GM21515 (cell line): ENCODE data around the gene USH2A.

Experiments used
- ATAC-seq: cut with Tn5 transposase; IDR thresholded peaks from one replicate; pipeline ENCODE4 v1.9.1; 2021; ENCODE audit not compliant: unreplicated experiment

Gene USH2A

DNA sequence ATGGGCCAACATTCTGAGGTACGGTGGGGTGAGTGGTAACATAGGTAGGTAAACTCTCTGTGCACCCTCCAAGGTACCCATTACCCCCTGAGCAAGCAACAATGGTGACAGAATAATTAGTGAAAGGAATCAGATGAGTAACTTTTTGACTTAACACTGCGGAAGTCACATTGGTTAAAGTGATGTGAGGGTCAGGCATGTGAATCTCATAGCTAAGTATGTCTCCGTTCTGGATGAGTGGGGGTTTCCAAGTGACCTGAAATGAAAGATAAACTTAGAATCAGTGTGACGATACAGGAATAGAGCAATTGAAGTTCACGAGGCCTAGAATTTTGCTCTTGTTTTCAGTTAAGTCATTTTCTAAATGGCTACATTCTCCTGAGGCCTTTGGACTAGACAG lies 544.4 kb downstream of the USH2A start:
- ATAC-seq, result no peak

DNA sequence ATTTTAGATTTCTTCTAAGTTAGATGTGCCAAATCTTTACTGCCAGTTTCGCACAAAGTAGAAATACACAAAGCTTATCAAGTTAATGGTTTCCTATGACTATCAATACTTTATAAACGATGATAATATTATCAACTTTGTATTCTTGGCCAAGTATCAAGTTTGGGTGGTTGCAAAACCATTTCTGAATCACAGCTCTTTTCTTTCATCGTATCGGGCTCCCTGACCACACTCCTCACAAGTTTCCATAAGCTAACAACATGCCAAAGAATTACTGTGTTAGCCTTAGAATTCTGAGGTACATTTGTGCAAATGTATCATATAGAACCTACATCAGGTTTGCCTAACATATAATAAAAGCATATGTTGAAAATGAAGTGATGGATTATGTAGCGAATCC lies 545.1 kb downstream of the USH2A start:
- no peak for ATAC-seq

DNA sequence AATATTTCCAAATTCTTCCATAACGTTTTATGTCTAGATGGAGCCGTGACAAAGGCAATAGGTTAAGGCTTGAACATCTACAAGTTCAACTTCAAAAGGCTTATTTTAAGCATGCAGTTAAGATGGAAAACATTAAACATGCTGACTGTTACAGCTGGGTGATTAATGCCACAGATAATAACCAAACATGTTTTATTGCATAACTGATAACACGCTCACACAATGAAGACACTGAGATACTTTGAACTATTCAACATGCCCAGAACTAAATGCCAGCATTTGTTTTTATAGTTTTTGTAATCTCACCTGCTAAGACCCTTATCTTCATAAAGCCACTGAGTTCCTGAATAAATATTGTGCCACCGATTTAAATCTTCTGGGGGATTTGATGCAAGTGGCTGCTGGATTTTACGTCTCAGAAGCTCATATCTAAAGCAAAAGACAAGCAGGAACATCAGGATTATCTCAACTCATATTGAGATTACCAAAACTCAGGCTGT lies 545.7 kb downstream of the USH2A start:
- ATAC-seq, result no peak

DNA sequence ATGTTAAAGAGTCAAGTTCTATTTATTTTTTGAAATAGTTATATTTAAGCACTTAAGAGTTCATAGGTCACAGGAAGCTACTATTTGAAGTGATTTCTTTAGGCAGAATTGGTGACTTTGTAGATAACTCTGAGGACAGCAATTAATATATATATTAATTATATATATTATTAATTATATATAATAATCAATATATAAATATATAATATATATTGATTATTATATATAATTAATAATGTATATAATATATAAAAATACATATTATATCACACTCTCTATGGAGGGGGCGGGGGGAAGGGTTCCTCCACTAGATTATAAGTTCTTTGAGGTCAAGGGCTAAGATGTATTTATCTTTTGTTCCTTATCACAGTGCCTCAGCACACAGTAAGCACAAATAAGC lies 547.5 kb downstream of the USH2A start:
- ATAC-seq, result no peak

DNA sequence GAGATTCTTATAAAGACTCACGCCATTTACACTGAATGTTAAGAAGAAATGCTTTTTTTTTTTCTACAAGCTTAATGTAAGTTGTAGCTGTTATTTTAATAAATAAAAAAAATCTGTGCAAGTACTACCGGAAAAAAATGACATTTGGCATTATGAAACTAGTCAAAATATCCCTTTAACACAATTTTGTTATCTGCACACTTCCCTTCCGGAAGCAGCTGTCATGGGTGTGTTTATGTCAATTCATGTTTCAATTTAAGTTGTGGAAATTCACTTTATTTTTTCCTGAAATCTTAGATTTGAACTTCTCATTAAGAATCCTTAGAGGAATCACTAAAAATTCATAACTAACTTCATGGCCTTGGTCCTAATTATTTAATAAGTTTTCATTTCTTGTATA lies 548.0 kb downstream of the USH2A start:
- no peak for ATAC-seq

DNA sequence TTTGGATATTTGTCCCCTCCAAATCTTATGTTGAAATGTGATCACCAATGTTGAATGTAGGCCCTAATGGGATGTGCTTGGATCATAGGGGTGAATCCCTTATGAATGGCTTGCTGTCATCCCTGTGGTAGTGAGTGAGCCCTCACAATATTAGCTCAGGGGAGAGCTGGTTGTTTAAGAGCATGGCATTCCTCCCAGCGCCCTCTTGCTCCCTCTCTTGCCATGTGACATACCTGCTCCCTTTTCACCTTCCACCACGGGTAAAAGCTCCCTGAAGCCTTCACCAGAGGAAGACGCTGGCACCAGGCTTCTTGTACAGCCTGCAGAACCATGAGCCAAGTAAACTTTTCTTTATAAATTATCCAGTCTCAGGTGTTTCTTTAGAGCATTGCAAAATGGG lies 550.6 kb downstream of the USH2A start:
- no peak for ATAC-seq

DNA sequence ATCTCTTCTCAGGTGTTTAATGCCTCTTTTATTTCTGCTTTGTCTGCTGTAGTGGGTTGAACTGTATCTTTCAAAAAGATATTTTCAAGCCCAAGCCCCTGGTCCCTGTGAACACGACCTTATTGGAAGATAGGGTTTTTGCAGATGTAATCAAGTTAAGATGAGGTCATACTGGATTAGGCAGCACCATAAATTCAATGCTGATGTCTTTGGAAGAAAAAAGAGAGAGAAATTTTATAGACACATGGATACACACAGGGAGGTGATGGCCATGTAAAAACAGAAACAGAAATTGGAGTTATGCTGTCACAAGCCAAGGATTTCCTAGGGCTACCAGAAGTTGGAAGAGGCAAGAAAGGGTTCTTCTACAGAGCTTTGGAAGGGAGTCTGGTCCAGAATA lies 554.7 kb downstream of the USH2A start:
- no peak for ATAC-seq

DNA sequence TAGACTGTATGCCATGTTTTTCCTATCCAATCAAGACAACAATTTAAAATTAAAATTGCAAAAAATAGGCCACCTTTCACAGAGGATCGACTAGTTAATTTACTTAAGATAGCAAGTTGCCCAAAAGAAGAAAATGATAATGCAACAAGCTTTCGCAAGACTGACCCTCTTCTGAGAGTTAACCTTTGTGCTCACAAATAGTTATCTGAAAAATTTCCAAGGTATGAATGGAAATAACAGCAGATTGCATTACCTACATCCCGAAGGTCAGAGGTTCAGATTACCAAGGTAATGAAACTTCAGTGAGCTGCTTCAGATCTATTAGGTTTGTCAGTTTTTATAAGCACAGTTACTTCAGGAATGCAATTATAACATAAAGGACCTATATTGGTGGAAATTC lies 558.2 kb downstream of the USH2A start:
- ATAC-seq, result no peak

DNA sequence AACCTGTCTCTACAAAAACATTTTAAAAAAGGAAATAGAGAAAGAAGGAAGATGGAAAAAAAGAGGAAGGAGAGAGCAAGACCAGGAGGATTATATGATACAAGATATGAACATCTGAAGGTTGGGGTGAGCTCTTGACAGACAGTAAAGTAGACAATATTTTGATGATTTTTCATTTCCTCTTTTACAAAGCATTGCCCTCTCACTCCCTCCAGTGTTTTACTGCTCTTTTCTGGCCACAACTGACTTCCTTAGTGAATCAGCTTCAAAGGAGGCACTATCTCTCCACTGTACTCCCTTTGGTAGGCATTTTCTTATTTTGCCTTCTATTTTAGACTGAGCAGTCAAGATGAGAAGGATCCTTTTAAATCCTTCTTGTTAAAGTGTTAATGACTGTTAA lies 559.5 kb downstream of the USH2A start:
- no peak for ATAC-seq

DNA sequence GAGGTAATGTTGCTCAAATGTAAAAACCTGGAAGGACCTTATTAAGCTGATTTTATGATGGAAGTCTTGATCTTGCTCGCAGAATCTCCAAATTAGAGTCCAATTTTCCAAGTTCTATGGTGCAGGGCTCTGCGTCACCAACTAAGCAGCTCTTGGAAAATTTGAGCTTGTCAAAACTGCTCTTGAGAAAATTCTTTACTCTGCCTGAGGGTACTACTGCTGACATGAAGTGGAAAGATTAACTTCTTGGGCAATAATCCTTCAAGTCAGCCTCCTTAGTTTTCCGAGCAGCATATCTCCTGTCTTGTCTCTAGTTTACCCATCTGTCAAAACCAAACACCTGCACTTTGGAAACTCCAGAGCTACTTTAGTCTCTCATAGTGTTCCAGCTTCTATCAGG lies 562.4 kb downstream of the USH2A start:
- no peak for ATAC-seq

DNA sequence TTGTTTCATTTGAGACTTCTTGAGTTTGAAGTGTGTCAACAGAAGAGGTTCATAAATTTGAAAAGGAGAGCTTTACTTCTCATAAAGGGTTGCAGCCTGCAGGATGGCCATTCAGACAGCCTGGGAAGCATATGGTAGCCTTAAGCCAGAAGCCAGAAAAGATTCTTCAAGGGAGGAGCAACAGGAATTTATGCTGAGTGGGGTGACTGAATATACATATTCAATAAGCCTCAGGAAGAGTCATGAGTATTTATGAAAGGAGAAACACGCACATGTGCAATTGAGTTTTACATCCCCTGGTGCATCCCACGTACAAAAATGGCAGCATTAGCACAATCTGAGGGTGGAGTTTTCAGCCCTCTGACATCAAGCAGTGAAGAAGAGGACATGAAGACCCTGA lies 565.9 kb downstream of the USH2A start:
- ATAC-seq, result no peak

DNA sequence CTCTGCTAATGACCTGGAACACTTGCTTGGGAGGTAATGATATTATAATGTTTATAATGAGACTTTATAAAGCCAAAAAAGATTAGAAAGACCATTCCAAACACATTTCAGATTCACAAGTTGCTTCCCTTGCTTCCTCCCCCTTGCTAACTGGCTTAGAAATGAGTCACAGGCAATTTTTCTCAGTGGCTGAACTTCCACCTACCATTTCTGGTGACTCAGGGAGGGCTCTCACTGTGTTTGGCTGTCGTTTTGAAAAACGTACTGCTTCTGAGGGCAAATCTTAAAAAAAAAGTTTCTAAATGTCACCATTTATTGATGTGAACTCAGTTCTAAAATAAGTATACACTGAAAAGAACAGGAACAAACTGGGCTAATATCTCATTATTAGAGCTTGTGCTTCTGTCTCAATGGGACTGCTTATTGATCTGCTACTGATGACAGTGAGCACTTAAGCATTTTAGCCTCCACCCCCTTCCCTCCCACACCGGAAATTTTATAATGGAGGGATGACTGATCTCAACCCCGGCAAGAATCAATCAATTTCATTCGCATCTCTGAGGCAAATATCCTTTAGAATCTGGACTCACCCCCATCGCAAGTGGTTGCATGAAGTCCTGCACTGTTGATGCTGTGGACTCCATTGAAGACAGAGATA lies 577.9 kb downstream of the USH2A start:
- no peak for ATAC-seq

DNA sequence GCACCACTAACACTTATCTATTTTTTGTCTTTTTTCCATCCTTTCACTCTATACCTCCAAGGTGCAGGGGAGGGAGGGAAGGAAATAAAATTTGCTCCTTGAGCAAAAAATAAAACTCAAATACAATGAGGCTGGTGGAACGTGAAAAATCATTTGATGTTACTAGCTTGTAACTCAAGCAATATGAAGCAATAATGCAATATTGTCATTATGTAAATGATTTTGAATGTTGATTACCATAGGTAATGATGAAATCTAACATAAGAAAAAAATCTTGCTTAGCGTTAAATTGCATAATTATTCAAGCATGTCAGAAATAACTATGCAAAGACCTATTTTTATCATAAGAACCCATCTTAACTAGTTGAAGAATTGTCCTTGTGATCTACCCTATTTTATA lies 578.5 kb downstream of the USH2A start:
- no peak for ATAC-seq

DNA sequence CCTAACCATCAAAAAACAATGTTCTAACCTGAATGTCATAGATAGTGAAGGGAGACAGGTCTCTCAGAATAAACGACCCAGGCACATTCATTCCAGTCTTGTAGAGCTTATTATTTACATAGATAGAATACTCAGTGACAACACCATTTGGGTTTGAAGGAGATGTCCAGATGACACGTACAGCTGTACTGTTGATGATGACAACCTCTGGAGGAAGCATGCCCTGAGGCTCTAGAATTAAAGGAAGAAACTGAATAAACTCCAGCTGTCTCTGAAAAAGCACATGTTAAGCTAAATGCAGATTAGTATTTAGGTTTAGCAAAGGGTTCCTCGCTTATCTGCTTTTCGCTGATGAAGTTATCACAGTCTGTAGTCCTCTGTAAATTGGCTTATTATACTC lies 579.0 kb downstream of the USH2A start:
- ATAC-seq, result no peak

DNA sequence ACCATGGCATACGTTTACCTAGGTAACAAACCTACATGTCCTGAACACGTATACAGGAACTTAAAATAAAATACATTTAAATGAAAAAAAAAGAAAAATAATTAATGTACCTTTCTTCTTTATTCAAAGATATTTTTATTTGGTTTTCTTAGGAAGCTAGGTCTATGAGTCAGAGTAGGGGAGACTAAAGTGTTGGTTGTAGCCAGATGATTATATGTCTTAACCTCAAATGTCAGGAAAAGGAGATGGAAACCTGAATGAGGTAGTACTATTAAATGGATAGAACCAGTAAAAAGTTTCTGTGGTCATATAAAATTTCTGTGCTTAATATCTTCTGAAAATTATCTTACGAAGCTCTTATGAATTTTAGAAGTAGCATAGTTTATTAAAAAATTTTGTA lies 580.3 kb downstream of the USH2A start:
- no peak for ATAC-seq

DNA sequence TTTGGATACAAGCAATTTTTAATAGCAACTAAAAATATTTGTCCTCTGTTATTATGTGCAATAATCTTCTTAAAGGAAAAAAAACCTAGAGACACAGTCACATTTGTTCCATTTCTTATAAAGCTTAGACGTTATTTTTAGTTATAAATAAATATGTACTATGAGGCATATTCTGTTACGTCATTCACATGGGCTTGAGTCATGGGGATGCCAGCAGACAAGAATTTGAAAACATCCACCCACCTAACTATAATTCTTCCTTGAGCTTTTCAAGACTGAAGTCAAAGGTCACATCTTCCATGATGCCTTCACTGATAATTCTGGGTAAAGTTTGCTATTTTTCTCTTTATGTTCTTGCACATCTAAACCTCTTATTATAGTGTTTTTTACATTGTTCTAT lies 587.3 kb downstream of the USH2A start:
- no peak for ATAC-seq

DNA sequence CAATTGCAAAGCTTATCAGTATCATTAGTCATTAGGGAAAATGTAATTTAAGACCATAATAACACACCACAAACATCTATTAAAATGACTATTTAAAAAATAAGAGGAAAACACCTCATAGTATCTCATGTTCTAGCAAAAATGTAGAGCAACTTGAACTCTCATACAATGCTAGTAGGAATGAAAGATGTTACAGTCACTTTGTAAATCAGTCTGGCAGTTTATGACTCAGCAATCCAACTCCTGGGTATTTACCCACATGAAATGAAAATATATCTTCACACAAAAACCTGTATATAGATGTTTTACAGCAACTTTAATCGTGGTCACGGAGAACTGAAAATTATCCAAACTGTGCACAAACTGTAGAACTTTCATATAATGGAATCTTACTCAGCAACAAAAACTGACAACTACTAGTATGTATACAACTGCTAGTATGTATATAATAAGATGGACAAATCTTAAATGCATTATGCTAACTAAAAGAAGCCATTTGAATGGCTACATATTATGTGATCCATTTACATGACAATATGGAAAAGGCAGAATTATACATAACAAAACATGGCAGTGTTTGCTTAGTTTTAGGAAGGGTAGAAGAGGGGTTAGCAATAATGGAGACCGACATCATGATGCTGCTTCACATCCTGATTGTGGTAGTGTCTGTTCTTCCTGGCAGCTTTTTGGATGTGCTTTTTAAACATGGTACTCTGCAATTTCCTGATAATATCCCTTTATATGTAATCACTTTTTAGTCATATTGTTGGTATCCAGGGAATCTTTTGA lies 589.1 kb downstream of the USH2A start:
- no peak for ATAC-seq

DNA sequence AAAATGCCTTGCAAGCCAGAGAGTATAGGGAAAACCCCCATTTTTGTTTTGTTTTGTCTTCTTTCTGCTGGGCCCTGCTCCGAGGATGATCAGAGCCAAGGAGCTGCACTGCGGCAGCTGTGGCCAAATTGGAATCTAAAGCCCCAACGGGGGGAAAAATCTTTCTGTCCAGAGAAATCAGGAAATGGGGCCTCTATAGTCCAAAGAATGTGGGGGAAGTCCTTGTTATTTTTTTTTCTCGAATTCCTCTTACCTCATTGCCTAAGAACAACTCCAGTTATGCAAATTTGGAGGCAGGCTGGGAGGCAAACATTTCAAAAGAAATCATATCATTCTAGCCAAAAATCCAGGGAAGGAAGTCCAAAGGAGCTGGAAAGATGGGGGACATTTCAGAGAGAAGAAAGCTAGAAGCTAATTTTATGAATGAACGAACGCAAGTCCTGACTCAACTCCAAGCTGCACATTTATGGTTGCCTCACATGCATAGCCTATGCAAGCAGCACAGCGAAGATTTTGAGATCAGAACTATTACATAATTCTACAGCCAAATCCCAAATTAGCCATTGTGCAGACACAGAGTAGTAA lies 592.9 kb downstream of the USH2A start:
- no peak for ATAC-seq

DNA sequence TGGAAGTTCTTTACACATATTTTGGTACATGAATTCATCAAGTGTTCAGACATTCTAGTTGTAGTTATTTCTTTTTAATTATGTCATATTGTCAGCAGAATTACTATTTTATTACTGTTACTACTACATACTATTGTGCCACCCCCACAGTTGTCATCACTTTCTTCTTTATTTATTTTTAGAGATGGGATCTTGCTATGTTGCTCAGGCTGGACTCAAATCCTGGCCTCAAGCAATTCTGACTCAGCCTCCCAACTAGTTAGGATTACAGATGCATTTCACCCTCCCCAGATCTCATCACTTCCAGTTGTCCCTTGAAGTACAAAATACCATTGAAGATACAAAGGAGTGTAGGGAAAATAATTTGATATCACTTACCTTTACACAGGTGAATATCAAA lies 598.2 kb downstream of the USH2A start:
- no peak for ATAC-seq

DNA sequence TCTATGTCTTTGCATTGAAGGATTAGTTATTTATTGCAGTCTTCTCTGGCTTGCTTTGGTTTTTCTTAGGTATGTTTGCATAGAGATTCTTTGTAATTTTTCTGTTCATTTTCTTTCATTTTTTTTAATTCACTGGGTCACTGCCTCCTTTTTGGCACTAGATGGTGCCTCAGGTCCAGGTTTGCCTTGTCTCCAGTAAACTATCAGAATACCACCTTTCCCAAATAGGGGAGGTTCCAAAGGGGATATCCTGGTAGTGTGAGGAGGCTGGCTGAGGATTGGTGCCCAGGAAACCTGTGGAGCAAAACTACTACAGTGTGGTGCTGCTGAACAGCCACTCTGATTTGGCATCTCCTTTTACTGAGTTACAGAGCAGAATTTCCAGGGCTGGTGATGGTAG lies 599.0 kb downstream of the USH2A start:
- ATAC-seq, result no peak

DNA sequence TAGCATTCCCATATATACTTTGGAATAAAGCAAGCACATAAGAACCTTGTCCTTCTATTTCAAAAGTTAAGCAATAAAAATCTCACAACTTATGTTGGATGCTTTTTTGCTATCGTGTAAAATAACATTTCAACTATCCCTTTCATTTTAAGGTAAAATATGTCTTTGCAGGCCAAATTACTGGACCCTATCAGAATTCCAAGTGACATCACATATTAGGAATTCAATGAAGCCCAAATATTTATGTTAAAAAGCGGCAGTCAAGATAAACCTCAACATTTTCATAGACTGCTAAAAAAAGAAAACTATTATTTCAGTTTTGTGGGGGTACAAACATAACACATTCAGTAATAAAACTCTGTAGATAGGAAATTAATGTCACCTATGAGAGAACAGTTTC lies 604.1 kb downstream of the USH2A start:
- ATAC-seq, result no peak

DNA sequence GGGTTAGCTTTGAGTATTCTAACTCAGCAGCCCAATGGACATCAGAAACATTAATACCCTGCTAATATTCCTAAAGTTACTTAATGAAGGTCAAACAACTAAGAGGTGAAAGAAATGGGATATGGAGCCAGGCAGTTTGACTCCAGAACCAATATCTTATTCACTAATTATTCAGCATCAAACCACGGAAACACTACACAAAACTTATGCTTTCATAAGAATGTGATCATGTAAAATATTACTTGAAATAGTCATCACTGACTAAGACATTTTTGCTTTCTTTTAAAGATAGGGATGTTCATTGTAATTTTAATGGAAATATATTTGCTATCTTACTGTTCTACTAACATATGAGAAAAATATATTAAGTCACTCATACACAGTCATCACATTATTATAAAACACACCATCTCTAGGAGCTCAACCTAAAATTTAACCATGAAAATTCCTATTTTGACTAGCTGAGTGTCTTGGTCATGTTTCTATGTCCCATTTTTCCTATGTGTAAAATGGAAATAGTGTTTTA lies 615.3 kb downstream of the USH2A start:
- no peak for ATAC-seq
